Activated CD4-positive, alpha-beta T cell treated with anti-CD3 and anti-CD28 coated beads for 4 hours (primary cell): ENCODE results near the gene UBR2.
"Not testable (repeated sequence)": the region's sequence is repeated elsewhere in the genome, so short reads cannot be mapped to it uniquely, and the experiment has no call there.

Source experiments
- DNase-seq, 2 donors: peaks; one replicate each; pipeline ENCODE4 v3.0.0-alpha.2; 2020

UBR2 gene

DNA sequence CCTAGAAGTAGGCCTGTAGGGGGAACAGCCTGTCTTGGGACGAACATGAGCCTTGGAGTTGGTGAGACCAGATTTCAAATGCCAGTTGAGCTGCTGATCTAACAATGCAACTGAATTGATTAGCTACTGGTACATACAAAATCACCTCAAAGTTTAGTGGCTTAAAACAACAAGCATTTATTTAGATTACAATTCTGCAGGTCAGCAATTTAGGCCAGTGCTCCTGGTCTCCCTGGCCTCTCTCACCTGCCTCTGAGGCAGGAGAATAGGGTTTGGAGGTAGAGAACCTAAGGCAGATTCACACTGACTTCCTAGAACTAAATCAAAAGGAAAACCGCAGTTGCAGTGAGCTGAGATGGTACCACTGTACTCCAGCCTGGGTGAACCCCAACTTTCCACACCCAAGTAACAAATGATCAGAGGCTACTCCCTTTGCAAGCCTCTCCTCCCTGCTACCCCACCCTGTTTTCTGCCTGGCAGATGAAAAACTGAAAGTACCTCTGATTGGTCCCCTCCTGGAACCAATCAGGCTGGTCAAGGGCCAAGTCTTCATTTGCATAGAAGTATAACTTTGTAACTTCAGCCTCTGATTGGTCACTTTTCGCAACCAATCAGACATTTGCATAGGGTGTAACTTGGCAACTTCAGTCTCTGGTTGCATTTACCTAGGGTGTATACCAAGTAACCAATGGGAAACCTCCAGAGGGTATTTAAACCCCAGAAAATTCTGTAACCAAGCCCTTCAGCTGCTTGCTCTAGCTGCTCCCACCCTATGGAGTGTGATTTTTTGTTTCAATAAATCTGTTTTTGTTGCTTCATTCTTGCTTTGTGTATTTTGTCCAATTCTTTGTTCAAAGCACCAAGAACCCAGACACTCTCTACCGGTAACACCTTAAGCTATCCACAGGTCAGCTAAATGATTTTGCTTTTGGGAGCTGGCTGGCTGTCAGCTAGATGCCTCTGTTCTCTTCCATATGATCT is 8.1 kb upstream of the UBR2 start:
- DNase-seq = no peak

DNA sequence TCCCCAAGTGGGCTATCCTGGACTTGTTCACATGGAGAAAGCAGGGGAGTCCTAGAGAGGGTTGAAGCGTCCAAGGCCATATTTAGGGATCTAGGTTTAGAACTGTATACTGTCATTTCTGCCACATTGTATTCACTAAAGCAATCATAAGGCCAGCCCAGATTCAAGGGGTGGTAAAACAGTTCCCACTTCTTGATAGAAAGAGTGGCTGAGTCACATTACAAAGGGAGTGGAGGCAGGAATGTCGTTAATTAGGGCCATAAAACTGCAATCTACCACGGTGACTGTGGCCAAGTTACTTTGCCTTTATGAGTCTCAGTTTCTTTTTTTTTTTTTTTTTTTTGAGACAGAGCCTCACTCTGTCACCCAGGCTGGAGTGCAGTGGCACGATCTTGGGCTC is 7.4 kb upstream of the UBR2 start:
- no peak for DNase-seq

DNA sequence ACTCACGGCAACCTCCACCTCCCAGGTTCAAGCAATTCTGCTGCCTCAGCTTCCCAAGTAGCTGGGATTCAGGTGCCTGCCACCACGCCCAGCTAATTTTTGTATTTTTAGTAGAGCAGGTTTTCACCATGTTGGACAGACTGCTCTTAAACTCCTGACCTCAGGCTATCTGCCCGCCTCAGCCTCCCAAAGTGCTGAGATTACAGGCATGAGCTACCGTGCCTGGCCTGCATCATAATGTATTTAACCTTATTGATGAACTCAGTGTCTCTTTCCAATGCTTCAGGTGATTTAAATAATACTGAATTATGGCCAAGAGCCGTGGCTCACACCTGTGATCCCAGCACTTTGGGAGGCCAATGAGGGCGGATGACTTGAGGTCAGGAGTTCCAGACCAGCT is 4.6 kb upstream of the UBR2 start:
- not testable (repeated sequence) for DNase-seq

DNA sequence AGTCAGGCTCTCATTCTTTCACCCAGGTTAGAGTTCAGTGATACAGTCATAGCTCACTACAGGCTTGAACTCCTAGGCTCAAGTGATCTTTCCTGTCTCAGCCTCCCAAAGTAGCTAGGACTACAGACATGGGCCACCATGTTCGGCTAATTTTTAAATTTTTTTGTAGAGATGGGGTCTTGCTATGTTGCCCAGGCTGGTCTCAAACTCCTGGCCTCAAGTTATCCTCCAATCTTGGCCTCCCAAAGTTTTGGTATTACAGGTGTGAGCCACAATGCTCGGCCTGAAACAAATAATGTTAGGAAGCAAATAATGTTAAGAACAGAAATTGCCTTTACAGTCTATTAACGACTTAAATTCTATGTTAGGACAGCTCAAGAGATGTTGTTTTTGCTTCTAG is 1.8 kb upstream of the UBR2 start:
- DNase-seq = no peak

DNA sequence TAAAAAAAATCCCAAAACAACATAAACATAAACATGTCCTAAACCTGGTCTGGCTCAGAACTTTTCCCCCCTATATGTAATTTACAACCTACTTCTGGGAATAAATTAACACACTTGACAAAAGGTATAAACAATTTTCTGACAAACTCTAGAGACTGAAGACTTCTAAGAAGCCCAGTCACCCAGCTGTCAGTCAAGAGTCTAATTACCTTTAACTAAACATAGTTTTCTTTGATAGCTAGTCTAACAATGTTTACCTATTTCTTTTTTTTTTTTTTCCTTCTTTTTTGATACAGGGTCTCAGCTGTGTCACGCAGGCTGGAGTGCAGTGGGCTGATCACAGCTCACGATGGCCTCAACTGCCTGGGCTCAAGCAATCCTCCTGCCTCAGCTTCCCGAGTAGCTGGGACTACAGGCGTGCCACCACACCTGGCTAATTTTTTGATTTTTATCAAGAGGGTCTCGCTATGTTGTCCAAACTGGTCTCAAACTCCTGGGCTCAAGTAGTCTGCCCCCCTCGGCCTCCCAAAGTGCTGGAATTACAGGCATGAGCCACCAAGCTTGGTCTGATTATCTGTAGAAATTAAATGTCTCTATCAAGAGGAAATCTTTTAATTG is 932 bp upstream of the UBR2 start:
- no peak for DNase-seq

DNA sequence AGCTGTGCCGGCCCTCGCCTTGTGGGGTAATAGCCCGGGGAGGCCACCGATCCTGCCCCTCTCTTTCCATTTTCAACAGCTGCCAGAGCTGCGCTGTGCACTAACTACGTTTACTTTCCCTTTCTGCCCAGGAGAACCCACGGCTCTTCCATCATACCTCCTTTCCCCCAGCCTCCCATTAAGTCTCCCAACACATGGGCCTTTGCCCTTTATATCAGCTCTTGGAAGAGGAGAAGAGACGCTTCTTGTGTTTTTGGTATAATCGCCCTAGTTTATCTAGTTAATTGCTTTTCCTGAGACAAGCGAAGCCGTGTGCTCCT is 637 bp downstream of the UBR2 start:
- no peak for DNase-seq

DNA sequence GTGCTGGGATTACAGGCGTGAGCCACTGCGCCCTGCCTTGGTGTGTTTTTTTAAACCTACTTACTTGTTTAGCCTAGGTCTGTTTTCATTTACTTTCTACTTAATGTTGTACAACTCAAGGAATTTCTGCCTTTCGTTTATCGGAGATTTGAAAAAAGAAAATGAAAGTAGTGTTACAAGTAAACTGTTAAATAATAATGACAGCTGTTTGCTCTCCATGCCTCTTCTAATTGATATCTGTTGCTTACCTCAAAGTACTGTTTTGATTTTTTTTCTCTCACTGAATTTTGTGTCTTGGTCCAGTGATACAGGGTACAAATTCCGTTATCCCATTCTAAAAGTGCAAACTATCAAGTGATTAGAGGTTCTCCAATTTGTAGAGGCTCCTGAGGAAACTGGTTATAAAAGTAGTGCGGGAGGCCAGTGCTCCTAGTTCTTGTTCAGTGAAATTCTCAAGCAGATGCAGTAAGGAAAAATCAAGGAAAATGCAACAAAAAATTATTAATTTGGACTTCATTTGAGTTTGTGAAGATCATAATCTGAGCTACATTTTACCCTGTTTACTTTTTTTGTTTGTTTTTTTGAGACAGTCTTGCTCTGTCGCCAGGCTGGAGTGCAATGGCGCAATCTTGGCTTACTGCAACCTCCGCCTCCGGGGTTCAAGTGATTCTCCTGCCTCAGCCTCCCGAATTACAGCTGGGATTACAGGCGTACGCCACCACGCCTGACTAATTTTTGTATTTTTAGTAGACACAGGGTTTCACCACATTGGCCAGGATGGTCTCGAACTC is 2.2 kb downstream of the UBR2 start:
- DNase-seq = no peak

DNA sequence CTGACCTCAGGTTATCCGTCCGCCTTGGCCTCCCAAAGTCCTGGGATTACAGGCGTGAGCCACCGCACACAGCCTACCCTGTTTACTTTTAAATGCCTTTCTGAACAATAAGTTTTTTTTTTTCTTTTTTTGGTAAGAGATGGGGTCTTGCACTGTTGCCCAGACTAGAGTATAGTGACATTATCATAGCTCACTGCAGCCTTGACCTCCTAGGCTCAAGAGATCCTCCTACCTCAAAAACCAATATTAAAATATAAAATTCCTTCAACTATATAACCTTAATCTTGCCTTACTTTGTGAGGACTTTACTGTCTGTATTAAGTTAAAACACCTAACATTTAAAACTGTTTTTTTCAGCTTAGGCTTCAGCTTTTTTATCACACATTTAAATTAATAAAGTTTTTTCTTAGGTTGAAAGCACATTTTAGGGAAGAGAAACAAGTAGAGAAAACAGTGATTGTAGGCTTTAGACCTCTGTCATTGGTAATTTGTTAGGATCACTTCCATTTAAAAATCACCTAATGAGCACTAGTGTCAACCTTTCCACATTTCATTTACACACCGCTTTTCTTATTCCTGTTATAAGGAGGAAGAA is 2.9 kb downstream of the UBR2 start:
- no peak for DNase-seq

DNA sequence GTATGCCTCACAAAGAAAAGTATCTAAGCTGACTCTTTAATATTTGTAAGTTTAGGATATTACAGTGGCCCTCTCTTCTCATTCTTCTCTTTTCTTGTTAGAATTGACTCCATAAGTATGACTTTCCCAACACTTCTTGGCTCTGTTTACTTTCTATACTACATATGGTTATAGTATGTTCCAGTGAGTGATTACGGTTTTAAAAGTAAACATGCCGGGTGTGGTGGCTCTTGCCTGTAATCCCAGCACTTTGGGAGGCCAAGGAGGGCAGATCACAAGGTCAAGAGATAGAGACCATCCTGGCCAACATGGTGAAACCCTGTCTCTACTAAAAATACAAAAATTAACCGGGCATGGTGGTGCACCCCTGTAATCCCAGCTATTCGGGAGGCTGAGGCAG is 3.4 kb downstream of the UBR2 start:
- not testable (repeated sequence) for DNase-seq

DNA sequence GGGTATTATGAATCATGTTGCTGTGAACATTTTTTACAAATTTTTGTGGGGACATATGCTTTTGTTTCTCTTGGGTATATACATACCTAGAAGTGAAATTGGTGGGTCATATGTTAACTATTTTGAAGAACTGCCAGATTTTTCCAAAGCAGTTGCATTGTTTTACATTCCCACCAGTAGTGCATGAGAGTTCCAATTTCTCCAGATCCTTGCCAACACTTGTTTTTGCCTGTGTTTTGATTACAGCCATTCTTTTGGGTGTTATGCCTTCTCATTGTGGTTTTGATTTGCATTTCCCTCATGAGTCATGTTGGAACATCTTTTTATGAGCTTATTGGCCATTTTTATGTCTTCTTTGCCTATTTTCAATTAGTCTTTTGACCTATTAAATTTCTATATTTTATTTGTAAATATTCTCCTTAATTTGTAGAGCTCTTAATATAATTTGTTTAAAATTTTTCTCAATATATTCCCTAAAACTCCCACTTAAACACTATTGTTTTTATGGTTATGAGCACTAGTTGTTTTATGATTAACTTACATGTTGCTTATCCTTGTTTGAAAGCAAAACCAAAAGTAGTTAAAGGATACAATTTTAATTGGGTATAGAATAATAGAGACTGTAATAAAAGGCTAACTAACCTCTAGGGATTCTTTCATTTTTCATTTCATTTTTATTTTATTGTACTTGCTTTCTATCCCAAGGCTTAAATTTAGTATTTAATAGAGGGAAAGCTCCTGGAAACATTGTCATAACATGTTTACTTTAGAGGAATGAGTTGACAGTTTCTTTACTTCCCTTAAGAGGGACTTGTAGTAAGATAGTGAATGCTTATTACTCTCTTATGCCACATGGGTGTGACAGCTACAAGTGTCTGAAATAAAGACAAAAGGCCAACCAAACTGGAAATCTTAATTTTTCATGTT is 5.5 kb downstream of the UBR2 start:
- no peak for DNase-seq

DNA sequence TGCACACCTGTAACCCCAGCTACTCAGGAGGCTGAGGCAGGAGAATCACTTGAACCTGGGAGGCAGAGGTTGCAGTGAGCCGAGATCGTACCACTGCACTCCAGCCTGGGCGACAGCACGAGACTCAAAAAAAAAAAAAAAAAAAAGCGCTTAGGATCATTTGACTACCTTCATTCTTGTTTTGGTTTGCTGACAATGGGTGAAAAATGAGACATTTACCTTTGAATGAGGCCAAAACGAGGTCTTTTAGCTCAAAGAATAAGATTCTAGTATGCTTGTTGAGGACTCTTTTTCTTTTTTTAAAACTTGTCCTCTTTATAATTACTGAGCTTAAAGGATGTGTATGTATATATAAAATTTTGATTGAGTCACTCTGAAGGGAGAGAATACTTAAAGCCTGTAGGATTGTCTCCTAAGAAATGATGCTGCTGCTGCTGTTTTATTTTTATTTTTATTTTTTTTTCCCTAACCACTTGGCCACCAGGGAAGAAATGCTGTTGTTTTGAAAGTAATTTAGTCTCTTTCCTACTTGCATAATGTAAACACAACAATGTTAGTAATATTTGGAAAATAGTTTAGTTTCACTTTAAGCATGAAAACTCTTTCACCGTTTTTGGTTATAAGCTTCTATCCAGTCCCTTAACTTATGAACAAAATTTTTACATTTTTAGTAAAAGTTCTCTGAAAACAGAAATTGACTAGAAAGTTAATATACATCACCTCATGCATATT is 7.9 kb downstream of the UBR2 start:
- no peak for DNase-seq

DNA sequence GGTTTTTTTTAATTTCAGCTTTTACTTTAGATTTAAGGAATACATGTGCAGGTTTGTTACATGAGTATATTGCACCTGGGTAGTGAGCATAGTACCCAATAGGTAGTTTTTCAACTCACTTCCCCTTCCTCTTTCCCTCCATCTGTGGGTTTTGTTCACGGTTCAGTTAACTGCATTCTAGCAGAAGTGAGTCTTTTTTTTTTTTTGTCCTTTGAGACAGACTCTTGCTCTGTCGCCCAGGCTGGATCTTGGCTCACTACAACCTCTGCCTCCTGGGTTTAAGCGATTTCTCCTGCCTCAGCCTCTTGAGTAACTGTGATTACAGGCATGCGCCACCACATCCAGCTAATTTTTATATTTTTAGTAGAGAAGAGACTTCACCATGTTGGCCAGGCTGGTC is 8.7 kb downstream of the UBR2 start:
- no peak for DNase-seq

DNA sequence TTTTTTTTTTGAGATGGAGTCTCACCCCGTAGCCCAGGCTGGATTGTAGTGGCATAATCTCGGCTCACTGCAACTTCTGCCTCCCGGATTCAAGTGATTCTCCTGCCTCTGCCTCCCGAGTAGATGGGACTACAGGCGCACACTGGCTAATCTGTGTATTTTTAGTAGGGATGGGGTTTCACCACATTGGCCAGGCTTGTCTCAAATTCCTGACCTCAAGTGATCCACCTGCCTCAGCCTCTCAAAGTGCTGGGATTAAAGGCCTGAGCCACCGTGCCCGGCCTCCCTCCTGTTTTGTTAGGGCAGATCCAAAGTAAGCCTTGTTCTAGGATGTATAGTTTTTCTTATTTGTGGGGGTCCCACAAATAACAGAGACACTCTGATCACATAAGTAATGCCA is 12.7 kb downstream of the UBR2 start:
- DNase-seq = not testable (repeated sequence)

DNA sequence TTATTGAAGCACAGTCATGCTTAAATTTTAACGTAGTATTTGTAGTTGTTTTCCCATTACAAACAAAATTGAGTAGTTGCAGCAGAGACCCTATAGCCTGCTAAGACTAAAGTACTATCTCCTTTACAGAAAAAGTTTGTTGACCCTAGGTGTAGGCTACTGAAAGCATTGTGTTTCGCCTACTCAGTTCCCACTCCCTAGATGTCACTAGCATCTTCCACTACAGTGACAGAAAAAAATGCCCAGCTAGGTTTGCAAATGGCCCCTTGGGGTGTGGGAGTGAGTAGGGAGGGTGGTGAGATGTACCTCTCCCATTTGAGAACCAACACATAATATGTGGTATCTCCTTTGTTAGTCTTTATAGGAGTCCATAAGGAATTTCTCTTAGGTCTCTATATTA is 34.5 kb downstream of the UBR2 start:
- no peak for DNase-seq

DNA sequence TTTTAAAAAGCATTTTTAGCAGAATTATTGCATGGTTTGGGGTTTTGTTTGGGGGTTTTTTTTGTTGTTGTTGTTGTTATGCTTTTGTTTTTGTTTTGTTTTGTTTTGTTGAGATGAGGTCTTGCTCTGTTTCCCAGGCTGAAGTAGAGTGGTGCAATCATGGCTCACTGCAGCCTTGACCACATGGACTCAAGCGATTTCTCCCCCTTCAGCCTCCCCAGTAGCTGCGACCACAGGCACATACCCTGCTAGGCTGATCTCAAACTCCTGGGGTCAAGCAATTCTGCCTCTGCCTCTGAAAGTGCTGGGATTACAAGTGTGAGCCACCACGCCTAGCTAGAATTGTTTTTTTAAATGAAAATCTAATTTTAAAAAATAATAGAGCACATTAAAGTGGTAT is 35.7 kb downstream of the UBR2 start:
- DNase-seq = no peak

DNA sequence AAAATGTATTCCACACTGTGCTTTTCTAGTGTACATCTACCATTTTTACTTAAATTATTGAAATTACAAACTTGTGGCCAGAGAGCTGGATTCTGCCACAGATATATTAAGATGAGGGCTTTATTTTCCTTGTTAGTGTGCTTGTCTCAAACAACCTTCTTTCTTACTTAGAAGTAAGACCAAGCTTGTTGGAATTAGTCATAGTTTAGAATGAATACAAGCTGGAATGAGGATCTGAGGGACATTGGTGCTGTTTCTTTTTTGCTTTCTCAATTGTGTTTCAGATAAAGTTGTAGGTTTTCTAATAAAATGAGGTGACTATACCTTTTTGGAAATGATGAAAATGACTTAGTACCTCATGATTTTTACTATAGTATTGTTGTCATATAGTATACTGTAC is 40.3 kb downstream of the UBR2 start:
- no peak for DNase-seq

DNA sequence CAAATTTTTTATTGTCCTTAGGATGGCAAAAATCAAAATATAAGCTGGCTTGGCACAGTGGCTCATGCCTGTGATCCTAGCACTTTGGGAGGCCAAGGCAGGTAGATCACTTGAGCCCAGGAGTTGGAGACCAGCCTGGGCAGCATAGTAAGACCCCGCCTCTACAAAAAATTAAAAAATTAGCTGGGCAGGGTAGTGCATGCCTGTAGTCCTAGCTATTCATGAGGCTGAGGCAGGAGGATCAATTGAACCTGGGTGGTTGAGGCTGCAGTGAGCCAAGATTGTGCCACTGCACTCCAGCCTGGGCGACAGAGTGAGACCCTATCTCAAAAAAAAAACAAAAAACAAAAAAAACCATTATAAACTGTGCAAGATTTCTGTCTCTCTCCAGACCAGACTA is 40.9 kb downstream of the UBR2 start:
- DNase-seq = not testable (repeated sequence)

DNA sequence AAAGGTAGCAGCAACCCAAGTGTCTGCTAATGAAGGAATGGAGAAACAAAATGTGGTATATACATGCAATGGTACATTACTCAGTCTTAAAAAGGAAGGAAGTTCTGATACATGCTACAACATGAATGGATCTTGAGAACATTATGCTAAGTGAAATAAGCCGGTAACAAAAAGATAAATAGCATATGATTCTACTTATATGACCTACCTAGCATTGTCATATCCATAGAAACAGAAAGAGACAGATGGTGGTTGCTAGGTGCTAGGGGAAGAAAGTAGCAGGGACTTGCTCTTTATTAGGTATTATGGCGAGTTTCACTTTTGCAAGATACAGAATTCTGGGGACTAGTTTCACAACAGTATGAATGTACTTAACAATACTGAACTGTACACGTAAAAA is 46.6 kb downstream of the UBR2 start:
- DNase-seq = no peak

DNA sequence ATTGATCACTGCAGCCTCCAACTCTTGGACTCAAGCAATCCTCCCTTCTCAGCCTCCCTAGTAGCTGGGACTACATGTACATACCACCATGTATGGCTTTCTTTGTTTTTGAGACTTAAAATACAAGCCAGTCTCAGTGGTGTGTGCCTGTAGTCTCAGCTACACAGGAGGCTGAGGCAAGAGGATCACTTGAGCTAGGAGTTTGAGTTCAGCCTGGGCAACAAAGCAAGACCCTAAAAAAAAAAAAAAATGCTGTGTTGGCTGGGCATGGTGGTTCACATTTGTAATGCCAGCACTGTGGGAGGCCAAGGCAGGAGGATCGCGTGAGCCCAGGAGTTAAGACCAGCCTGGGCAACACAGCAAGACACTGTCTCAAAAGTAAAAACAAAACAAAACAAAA is 51.7 kb downstream of the UBR2 start:
- no peak for DNase-seq

DNA sequence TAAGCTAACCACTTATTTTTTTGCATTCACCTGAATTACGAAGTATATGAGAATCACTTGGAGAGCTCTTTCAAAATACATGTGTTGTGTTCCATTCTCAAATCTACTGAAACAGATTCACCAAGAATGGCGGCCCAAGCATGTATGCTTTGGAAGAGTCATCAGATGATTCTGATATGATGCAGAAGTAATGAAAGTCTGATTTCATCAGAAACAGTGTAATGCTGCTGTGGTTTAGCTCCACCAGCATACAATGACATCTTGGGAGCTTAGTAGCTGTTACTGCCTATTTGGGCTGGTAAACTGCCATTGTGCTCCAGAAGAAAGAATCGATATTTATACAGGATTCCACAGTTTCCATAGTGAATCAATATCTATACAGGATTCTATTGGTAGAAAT is 52.9 kb downstream of the UBR2 start:
- no peak for DNase-seq

DNA sequence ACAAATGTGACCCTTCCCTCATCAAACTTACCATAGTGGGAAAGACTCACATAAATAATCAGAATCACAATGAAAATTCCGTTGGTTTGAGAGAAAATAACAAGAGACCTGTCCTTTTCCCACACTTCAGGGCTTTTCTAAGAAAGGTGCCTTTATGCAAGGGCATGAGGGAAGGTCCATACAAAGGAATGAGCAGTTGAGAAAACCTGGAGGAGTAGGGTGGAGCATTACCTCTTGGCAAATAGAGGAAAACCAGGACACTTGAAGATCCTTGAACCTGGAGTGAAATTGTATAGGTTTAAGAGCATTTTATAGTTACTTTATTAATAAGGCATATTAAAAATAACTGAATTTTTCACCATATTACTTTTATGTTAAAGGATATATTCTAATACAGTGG is 54.3 kb downstream of the UBR2 start:
- DNase-seq = no peak

DNA sequence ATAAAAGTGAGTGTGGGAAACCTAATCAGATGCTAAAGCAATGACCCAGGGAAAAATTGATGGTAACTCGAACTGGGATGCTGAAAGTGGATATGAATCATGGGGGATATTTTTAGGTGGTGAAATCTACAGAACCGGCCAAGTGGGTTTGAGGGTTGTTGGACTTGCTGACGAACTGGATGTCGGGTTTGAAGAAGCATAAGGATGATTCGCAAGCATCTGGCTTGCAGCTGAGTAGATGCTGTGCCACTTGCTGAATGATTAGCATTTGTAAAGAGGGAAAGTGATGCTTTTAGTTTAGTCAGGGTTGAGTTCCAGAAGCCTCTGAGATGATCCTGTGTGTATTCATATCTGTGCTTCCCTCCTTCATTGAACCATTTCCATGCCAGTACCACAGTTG is 54.9 kb downstream of the UBR2 start:
- no peak for DNase-seq
